Pancreas (tissue), 10 donors: ENCODE measurements around the gene HUWE1. TPM values are rescaled to one million over a fixed set of nuclear protein-coding genes. Genes with fewer than 3 reads are reported as not detected.

Source experiments
- ATAC-seq, 4 donors: fragments of 200-7000 bp; cut with Tn5 transposase; one replicate each; pipeline versions ENCODE4 v1.8.0 to v1.9.1; 2020; ENCODE audit warnings: mild to moderate bottlenecking in 4 of 4, moderate library complexity in 4 of 4
- DNase-seq, 6 donors: peaks; one replicate each; pipeline ENCODE4 v3.0.0-alpha.2; 2020
- FAIRE-seq: peaks from 2 replicates; lab custom pipeline; 2012; peaks lifted over from hg19 to GRCh38; lab: Jason Lieb, UNC
- H3K27ac ChIP-seq, 4 donors: fragments of 200-600 bp; sonication (generic); 1 replicate in 3 of 4; 2 replicates in 1 of 4; pipeline versions ENCODE4 v1.5.0 to v1.8.0; 2020
- H3K27me3 ChIP-seq, 4 donors: fragments of 200-600 bp; one replicate each; pipeline ENCODE4 v1.8.0; 2021
- H3K36me3 ChIP-seq, 3 donors: fragments of 200-600 bp; sonication (generic) in 1 of 3; one replicate each; pipeline versions ENCODE4 v1.5.0 to v1.8.0; 2020 to 2021
- H3K4me1 ChIP-seq, 3 donors: fragments of 200-600 bp; one replicate each; pipeline ENCODE4 v1.8.0; 2021
- H3K4me3 ChIP-seq, 4 donors: fragments of 200-600 bp; sonication (generic) in 2 of 4; one replicate each; pipeline versions ENCODE4 v1.5.0 to v1.8.0; 2020 to 2021
- H3K9me3 ChIP-seq, 4 donors: fragments of 200-600 bp; one replicate each; pipeline ENCODE4 v1.8.0; 2021
- CTCF ChIP-seq, 4 donors: fragments of 200-600 bp; sonication (generic) in 3 of 4; IDR thresholded peaks; one replicate each; pipeline versions ENCODE4 v1.5.0 to v1.8.0; 2021; ENCODE audit warnings: antibody characterized with exemption in 4 of 4
- WGBS, 2 donors: extraction: QIAGEN DNeasy Blood & Tissue Kit; methylation state at CpG; one replicate each; pipeline ENCODE4 v1.1.7; 2013; 5-methylcytosine and 5-hydroxymethylcytosine counted together
- intact Hi-C, 3 donors: fragments of 100-400 bp; cut with DNase I; formaldehyde crosslinking; loops; one replicate each; pipeline versions ENCODE4 v1.11.1 to v1.14.2; 2022
- polyA plus RNA-seq, 2 donors: library from polyadenylated mRNA; stranded (reverse); fragments of 200-250 nt; gene quantifications; one replicate each; pipeline ENCODE4 v1.2.3, GENCODE V29; 2013
- total RNA-seq, 6 donors: library from RNA; stranded (reverse); fragmentation: NEBNext Ultra II Directional in 4 of 6; extraction: Animal tissue kit (Norgen Biotek cat#: 25700) in 4 of 6; gene quantifications; one replicate each; pipeline versions ENCODE4 v1.2.1 to v1.2.4, GENCODE V29; 2021 to 2023
- donor health status: healthy with polysubstance abuse.
- donor health status: DM: no; HTN: no; CAD: no; lungs with moderate emphysema.
- donor health status: DM: no; HTN: no; CAD: no.
- donor health status: control.
- donor health status: control.
- donor health status: Bipolar disorder and iron deficiency.
- donor health status: DM: yes; HTN: yes; CAD: no.
- donor health status: DM: no; HTN: no; CAD: no.
- donor health status: DM: no; HTN: no; CAD: no.
- donor health status: DM: yes; HTN: yes; CAD: no.

Gene HUWE1
- total and polyA plus RNA-seq, 8 donors = 29.8 to 116 (median 75.1) TPM

GRCh38 chrX:53631156-53631555 lies 55.4 kb downstream of the HUWE1 start:
- Histone ChIP-seq H3K27me3 (no peaks in the 10 kb centered on the region), H3K27ac (no peak overlapping the region), H3K4me1 (no peaks in the 10 kb centered on the region), H3K4me3 (no peak overlapping the region), H3K36me3 (peaks cover 0 to 19% (median 3%) of the 10 kb centered on the region in 3 donors), H3K9me3 (no peaks in the 10 kb centered on the region)
- intact Hi-C loops = no loop called here
- DNase-seq (no peak), ATAC-seq (no peak), FAIRE-seq (no peak)
- 59 to 86% methylated on average over 2 of the region's 2 CpGs for WGBS, 2 donors
- no peak for TF ChIP-seq CTCF (IDR thresholded peaks at IDR 0.05)

GRCh38 chrX:53630261-53630660 lies 56.3 kb downstream of the HUWE1 start:
- Histone ChIP-seq H3K27ac (no peak overlapping the region), H3K27me3 (no peaks in the 10 kb centered on the region), H3K4me3 (no peak overlapping the region), H3K9me3 (no peaks in the 10 kb centered on the region), H3K36me3 (peaks cover 0 to 24% (median 3%) of the 10 kb centered on the region in 3 donors), H3K4me1 (no peaks in the 10 kb centered on the region)
- WGBS, 2 donors = 34 to 42% methylated on average over 4 of the region's 4 CpGs
- peak; percentile 17 for FAIRE-seq
- TF ChIP-seq CTCF (IDR thresholded peaks at IDR 0.05) = no peak
- no peak for ATAC-seq
- no peak for DNase-seq
- intact Hi-C loops = no loop called here

- intact Hi-C loops = loop anchor here in 1 of 3 donors (10.0 kb wide), 1 partner anchor 58 kb away; no protein-coding TSS in a partner anchor
- Histone ChIP-seq H3K36me3 (peaks cover 0 to 18% (median 9%) of the 10 kb centered on the region in 3 donors), H3K9me3 (no peaks in the 10 kb centered on the region), H3K27me3 (no peaks in the 10 kb centered on the region), H3K4me3 (no peak overlapping the region), H3K27ac (no peak overlapping the region), H3K4me1 (no peaks in the 10 kb centered on the region)
- 86 to 97% methylated on average over 2 of the region's 2 CpGs for WGBS, 2 donors
- DNase-seq (no peak), ATAC-seq (no peak), FAIRE-seq (no peak)
- no peak for TF ChIP-seq CTCF (IDR thresholded peaks at IDR 0.05)
Observed at GRCh38 chrX:53622431-53622830, 64.1 kb downstream of the HUWE1 start.

GRCh38 chrX:53621418-53621986 lies 65.0 kb downstream of the HUWE1 start:
- peaks cover 0 to 22% (median 6%) of the 10 kb centered on the region in 3 donors for H3K36me3 ChIP-seq

More at GRCh38 chrX:53621418-53621986, 65.0 kb downstream of the HUWE1 start:
- no peak for DNase-seq
- Histone ChIP-seq H3K27me3 (no peaks in the 10 kb centered on the region), H3K4me3 (no peak overlapping the region), H3K27ac (no peak overlapping the region), H3K4me1 (no peaks in the 10 kb centered on the region), H3K9me3 (no peaks in the 10 kb centered on the region)
- no peak for TF ChIP-seq CTCF (IDR thresholded peaks at IDR 0.05)
- WGBS, 2 donors = 77 to 89% methylated on average over 4 of the region's 4 CpGs
- FAIRE-seq = no peak
- no peak for ATAC-seq
- intact Hi-C loops = loop anchor here in 1 of 3 donors (10.0 kb wide), 1 partner anchor 57 kb away; no protein-coding TSS in a partner anchor
